H9 (cell line): ENCODE measurements around the gene ABT1. TPM values are rescaled to one million over a fixed set of nuclear protein-coding genes. Genes with fewer than 3 reads are reported as not detected.

Source experiments
- DNase-seq: peaks from one replicate; pipeline ENCODE4 v3.0.0-alpha.2; 2017
- H2AFZ ChIP-seq: one replicate; pipeline ENCODE4 v1.6.1; 2013; ENCODE audit warnings: mild to moderate bottlenecking, low read length, control low read depth, moderate library complexity
- H2AK5ac ChIP-seq: 2 replicates; pipeline ENCODE4 v1.6.1; 2013; ENCODE audit warnings: low read length, control low read depth, mixed read lengths; ENCODE audit not compliant: insufficient read length
- H2BK120ac ChIP-seq: one replicate; pipeline ENCODE4 v1.6.1; 2013; ENCODE audit warnings: low read depth, mild to moderate bottlenecking, low read length, control low read depth, inconsistent platforms; ENCODE audit not compliant: poor library complexity, severe bottlenecking
- H2BK12ac ChIP-seq: 2 replicates; pipeline ENCODE4 v1.6.1; 2013; ENCODE audit warnings: low read length, control low read depth, mixed read lengths, low read depth; ENCODE audit not compliant: insufficient read length
- H2BK15ac ChIP-seq: 2 replicates; pipeline ENCODE4 v1.6.1; 2013; ENCODE audit warnings: low read depth, low read length, control low read depth
- H2BK20ac ChIP-seq: one replicate; pipeline ENCODE4 v1.6.1; 2013; ENCODE audit warnings: low read depth, mild to moderate bottlenecking, low read length, control low read depth, inconsistent platforms; ENCODE audit not compliant: poor library complexity, severe bottlenecking
- H2BK5ac ChIP-seq: 2 replicates; pipeline ENCODE4 v1.6.1; 2013; ENCODE audit warnings: low read length, control low read depth, mixed read lengths; ENCODE audit not compliant: insufficient read length
- H3K14ac ChIP-seq: 2 replicates; pipeline ENCODE4 v1.6.1; 2013; ENCODE audit warnings: low read length, control low read depth; ENCODE audit not compliant: insufficient read depth
- H3K18ac ChIP-seq: 2 replicates; pipeline ENCODE4 v1.6.1; 2013; ENCODE audit warnings: low read depth, mild to moderate bottlenecking, mixed read lengths, low read length, control low read depth; ENCODE audit not compliant: insufficient read length
- H3K23ac ChIP-seq: 2 replicates; pipeline ENCODE4 v1.6.1; 2013; ENCODE audit warnings: low read length, control low read depth, mixed read lengths, low read depth; ENCODE audit not compliant: insufficient read length
- H3K23me2 ChIP-seq: 2 replicates; pipeline ENCODE4 v1.6.1; 2013; ENCODE audit warnings: low read depth, mild to moderate bottlenecking, mixed read lengths, low read length, control low read depth; ENCODE audit not compliant: insufficient read length, poor library complexity, severe bottlenecking
- H3K27ac ChIP-seq: 2 replicates; pipeline ENCODE4 v1.5.1; 2013; ENCODE audit warnings: low read length, control low read depth, mixed read lengths, low read depth; ENCODE audit not compliant: insufficient read length
- H3K27me3 ChIP-seq: 2 replicates; pipeline ENCODE4 v1.6.1; 2013; ENCODE audit warnings: low read length, control low read depth, inconsistent platforms; ENCODE audit not compliant: insufficient read depth
- H3K4ac ChIP-seq: 2 replicates; pipeline ENCODE4 v1.6.1; 2013; ENCODE audit warnings: low read depth, mild to moderate bottlenecking, control low read depth, inconsistent platforms, low read length, moderate library complexity
- H3K4me1 ChIP-seq: 2 replicates; pipeline ENCODE4 v1.6.1; 2013; ENCODE audit warnings: low read length, control low read depth, inconsistent platforms; ENCODE audit not compliant: insufficient read depth
- H3K4me2 ChIP-seq: 2 replicates; pipeline ENCODE4 v1.6.1; 2013; ENCODE audit warnings: low read length, control low read depth, mixed read lengths; ENCODE audit not compliant: insufficient read length, insufficient read depth
- H3K56ac ChIP-seq: 2 replicates; pipeline ENCODE4 v1.6.1; 2013; ENCODE audit warnings: low read depth, mild to moderate bottlenecking, mixed read lengths, low read length, control low read depth; ENCODE audit not compliant: insufficient read length
- H3K79me1 ChIP-seq: 2 replicates; pipeline ENCODE4 v1.6.1; 2013; ENCODE audit warnings: low read depth, mild to moderate bottlenecking, moderate library complexity, low read length, control low read depth, inconsistent platforms; ENCODE audit not compliant: insufficient read depth, poor library complexity, severe bottlenecking
- H3K79me2 ChIP-seq: 2 replicates; pipeline ENCODE4 v1.6.1; 2013; ENCODE audit warnings: low read length, control low read depth, inconsistent platforms; ENCODE audit not compliant: insufficient read depth
- H3K9ac ChIP-seq: 2 replicates; pipeline ENCODE4 v1.6.1; 2013; ENCODE audit warnings: low read length, control low read depth, mixed read lengths; ENCODE audit not compliant: insufficient read length; ENCODE audit errors: extremely low read depth
- H3K9me3 ChIP-seq: one replicate; pipeline ENCODE4 v1.6.1; 2013; ENCODE audit warnings: low read depth, low read length, inconsistent platforms; ENCODE audit not compliant: control insufficient read depth
- H3T11ph ChIP-seq: one replicate; pipeline ENCODE4 v1.6.1; 2013; ENCODE audit warnings: mild to moderate bottlenecking, low read length, control low read depth, inconsistent platforms
- H4K20me1 ChIP-seq: one replicate; pipeline ENCODE4 v1.6.1; 2013; ENCODE audit not compliant: control insufficient read depth, insufficient read length, insufficient read depth
- H4K5ac ChIP-seq: 2 replicates; pipeline ENCODE4 v1.6.1; 2013; ENCODE audit warnings: low read depth, mild to moderate bottlenecking, mixed read lengths, low read length, control low read depth; ENCODE audit not compliant: insufficient read length
- H4K8ac ChIP-seq: replicated peaks from 2 replicates; pipeline ENCODE4 v1.6.1; 2013; ENCODE audit warnings: low read length, control low read depth, mixed read lengths, low read depth; ENCODE audit not compliant: insufficient read length
- H4K91ac ChIP-seq: 2 replicates; pipeline ENCODE4 v1.6.1; 2013; ENCODE audit warnings: low read depth, mild to moderate bottlenecking, moderate library complexity, mixed read lengths, low read length, control low read depth; ENCODE audit not compliant: insufficient read length
- H3K27ac Mint-ChIP-seq, 3 experiments: 2 replicates in 2 of 3; 3 replicates in 1 of 3; pipeline ENCODE4 v1.8.0; 2020 to 2021; ENCODE audit warnings: mixed read lengths in 3 of 3, mild to moderate bottlenecking in 1 of 3, moderate library complexity in 1 of 3
- H3K27me3 Mint-ChIP-seq: 2 replicates; pipeline ENCODE4 v1.8.0; 2021; ENCODE audit warnings: low read depth, mild to moderate bottlenecking, moderate library complexity, mixed read lengths
- H3K36me3 Mint-ChIP-seq, 3 experiments: 2 replicates in 2 of 3; 3 replicates in 1 of 3; pipeline ENCODE4 v1.8.0; 2020 to 2021; ENCODE audit warnings: low read depth in 3 of 3, mixed read lengths in 3 of 3; ENCODE audit not compliant: insufficient read depth in 1 of 3
- H3K4me1 Mint-ChIP-seq, 2 experiments: 2 replicates each; pipeline ENCODE4 v1.8.0; 2020; ENCODE audit warnings: mixed read lengths in 2 of 2
- H3K4me3 Mint-ChIP-seq, 2 experiments: 2 replicates in 1 of 2; 3 replicates in 1 of 2; pipeline ENCODE4 v1.8.0; 2020 to 2021; ENCODE audit warnings: mild to moderate bottlenecking in 2 of 2, mixed read lengths in 2 of 2, moderate library complexity in 1 of 2
- H3K9me3 Mint-ChIP-seq, 2 experiments: 2 replicates in 1 of 2; 3 replicates in 1 of 2; pipeline ENCODE4 v1.8.0; 2020; ENCODE audit warnings: mild to moderate bottlenecking in 2 of 2, mixed read lengths in 2 of 2, moderate library complexity in 1 of 2
- WGBS: extraction: QIAGEN DNeasy Blood & Tissue Kit; methylation state at CpG from one replicate; pipeline ENCODE4 v1.1.7; 2013; ENCODE audit warnings: missing lambda C conversion rate, low lambda C conversion rate, mixed read lengths; ENCODE audit not compliant: insufficient read length; ENCODE audit errors: extremely low coverage; 5-methylcytosine and 5-hydroxymethylcytosine counted together
- total RNA-seq: library from RNA; stranded (reverse); gene quantifications from 2 replicates; pipeline ENCODE4 v1.2.1, GENCODE V29; 2021
- TF ChIP-seq, protein P1 (sequence below): fragments of 200-600 bp; sonication (generic); conservative IDR thresholded peaks from 3 replicates; pipeline ENCODE4 v1.8.0; 2021; ENCODE audit warnings: antibody characterized with exemption, mild to moderate bottlenecking

ABT1 gene
- total RNA-seq, 1 experiment from 2014 or later = 26.4 TPM

DNA sequence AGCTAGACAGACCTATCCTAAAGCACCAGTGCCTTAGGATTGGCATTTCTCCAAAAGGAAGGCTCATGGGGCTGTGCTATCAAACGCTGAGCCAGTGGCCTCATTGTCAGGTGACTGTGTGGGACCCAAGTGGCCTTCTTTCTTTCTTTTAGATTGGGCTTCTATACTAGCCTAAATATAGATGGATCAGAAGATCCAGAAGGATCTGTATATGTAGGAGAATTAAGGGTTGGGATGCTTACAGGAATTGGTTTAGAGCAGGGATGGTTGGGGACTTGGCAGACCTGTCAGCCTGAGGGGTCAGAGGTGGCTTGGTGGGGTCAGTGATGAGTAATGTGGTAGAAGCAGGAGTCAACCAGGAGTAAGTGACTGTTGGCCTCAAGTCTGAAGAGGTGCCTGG lies 14.8 kb downstream of the ABT1 start:
- no peak overlapping the region for H2BK5ac ChIP-seq
- H2BK15ac ChIP-seq = no peak overlapping the region
- H4K91ac ChIP-seq = no peak overlapping the region
- H3K14ac ChIP-seq = no peak overlapping the region
- no peak overlapping the region for H2BK12ac ChIP-seq
- Mint-ChIP-seq H3K4me3 (no peak overlapping the region), H3K36me3 (peaks cover 0 to 1% (median 0%) of the 10 kb centered on the region in 3 experiments; a peak in 1 of 7 replicates), H3K9me3 (peaks cover 8 to 9% of the 10 kb centered on the region in 2 experiments; a peak in 4 of 5 replicates), H3K27ac (no peak overlapping the region), H3K4me1 (peaks cover 16% of the 10 kb centered on the region in 2 experiments), H3K27me3 (peaks cover 69% of the 10 kb centered on the region)
- TF ChIP-seq, protein P1, sequence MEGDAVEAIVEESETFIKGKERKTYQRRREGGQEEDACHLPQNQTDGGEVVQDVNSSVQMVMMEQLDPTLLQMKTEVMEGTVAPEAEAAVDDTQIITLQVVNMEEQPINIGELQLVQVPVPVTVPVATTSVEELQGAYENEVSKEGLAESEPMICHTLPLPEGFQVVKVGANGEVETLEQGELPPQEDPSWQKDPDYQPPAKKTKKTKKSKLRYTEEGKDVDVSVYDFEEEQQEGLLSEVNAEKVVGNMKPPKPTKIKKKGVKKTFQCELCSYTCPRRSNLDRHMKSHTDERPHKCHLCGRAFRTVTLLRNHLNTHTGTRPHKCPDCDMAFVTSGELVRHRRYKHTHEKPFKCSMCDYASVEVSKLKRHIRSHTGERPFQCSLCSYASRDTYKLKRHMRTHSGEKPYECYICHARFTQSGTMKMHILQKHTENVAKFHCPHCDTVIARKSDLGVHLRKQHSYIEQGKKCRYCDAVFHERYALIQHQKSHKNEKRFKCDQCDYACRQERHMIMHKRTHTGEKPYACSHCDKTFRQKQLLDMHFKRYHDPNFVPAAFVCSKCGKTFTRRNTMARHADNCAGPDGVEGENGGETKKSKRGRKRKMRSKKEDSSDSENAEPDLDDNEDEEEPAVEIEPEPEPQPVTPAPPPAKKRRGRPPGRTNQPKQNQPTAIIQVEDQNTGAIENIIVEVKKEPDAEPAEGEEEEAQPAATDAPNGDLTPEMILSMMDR = no peak
- peaks cover 12% of the 10 kb centered on the region for H3K23me2 ChIP-seq
- no peak overlapping the region for H3K23ac ChIP-seq
- H4K20me1 ChIP-seq = no peaks in the 10 kb centered on the region
- H3K9me3 ChIP-seq = no peaks in the 10 kb centered on the region
- H3K4me2 ChIP-seq = no peak overlapping the region
- H3K18ac ChIP-seq = no peak overlapping the region
- no peak overlapping the region for H3K9ac ChIP-seq
- peaks cover 28% of the 10 kb centered on the region; the same call in 1 of the 2 replicates for H3K27me3 ChIP-seq
- no peak overlapping the region for H2BK120ac ChIP-seq
- H3K79me1 ChIP-seq = no peaks in the 10 kb centered on the region
- DNase-seq = no peak
- H2AK5ac ChIP-seq = no peak overlapping the region
- H3K4ac ChIP-seq = no peak overlapping the region
- H4K5ac ChIP-seq = no peak overlapping the region
- no peaks in the 10 kb centered on the region; the same call in 1 of the 2 replicates for H3K4me1 ChIP-seq
- H2BK20ac ChIP-seq = no peak overlapping the region
- no peaks in the 10 kb centered on the region for H3K79me2 ChIP-seq
- H3K56ac ChIP-seq = no peak overlapping the region
- H2AFZ ChIP-seq = no peak overlapping the region
- no peak overlapping the region for H3T11ph ChIP-seq
- H4K8ac ChIP-seq = no peak overlapping the region
- H3K27ac ChIP-seq = no peak overlapping the region
- no CpG with 5 or more reads among the region's 1 CpG for WGBS
